Mammary epithelial cell (primary cell): ENCODE data around the gene RBM10.

Experiments
- EZH2 ChIP-seq: IDR thresholded peaks from 2 replicates; pipeline ENCODE4 v1.6.1; 2012; ENCODE audit warnings: low read length, inconsistent platforms, borderline replicate concordance
- TF ChIP-seq, protein P1 (sequence below), 2 donors: IDR thresholded peaks in 1 of 2; conservative IDR thresholded peaks in 1 of 2; 2 replicates each; pipeline ENCODE4 v1.5.1; 2011 to 2012; ENCODE audit warnings: inconsistent platforms in 2 of 2, low read length in 2 of 2, mild to moderate bottlenecking in 2 of 2, control low read depth in 1 of 2, low read depth in 1 of 2; ENCODE audit not compliant: insufficient read depth in 1 of 2; ENCODE audit errors: extremely low read depth in 1 of 2

GRCh38 chrX:47191806-47192401 is 46.9 kb downstream of the RBM10 start:
- TF ChIP-seq, protein P1, sequence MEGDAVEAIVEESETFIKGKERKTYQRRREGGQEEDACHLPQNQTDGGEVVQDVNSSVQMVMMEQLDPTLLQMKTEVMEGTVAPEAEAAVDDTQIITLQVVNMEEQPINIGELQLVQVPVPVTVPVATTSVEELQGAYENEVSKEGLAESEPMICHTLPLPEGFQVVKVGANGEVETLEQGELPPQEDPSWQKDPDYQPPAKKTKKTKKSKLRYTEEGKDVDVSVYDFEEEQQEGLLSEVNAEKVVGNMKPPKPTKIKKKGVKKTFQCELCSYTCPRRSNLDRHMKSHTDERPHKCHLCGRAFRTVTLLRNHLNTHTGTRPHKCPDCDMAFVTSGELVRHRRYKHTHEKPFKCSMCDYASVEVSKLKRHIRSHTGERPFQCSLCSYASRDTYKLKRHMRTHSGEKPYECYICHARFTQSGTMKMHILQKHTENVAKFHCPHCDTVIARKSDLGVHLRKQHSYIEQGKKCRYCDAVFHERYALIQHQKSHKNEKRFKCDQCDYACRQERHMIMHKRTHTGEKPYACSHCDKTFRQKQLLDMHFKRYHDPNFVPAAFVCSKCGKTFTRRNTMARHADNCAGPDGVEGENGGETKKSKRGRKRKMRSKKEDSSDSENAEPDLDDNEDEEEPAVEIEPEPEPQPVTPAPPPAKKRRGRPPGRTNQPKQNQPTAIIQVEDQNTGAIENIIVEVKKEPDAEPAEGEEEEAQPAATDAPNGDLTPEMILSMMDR (conservative IDR thresholded peaks at IDR 0.05 in 1 of 2, IDR thresholded peaks at IDR 0.05 in 1 of 2; ENCODE audit: extremely low read depth in 1 of 2, insufficient read depth in 1 of 2, low read depth in 1 of 2, low read length in 2 of 2): no peak
- TF ChIP-seq EZH2: no peak
